Measurements from ENCODE around the gene LYRM4.

DNA sequence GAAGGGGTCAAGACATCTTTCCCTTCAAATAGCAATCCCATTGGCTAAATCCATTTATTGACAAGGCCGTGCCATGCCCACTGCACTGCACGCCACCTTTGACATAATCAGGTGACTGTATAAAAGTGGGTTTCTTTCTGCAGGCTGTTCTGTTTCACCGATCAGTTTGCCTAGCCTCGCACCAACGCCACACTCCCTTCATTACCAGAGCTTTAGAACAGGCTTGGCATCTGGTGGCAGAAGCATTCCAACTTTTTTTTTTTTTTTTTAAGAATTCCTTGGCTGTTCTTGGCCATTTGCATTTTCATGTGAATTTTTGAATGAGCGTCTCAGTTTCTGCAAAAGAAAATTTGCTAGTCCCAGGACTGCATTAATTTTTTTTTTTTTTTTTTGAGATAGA lies 97.5 kb downstream of the LYRM4 start:
- TF ChIP-seq ZNF302 (tag by site-specific recombination; IDR thresholded peaks at IDR 0.05; ENCODE audit: low read depth): no peak
- TF ChIP-seq ZNF677 (tag by site-specific recombination; IDR thresholded peaks at IDR 0.05): no peak
- TF ChIP-seq, protein P1, sequence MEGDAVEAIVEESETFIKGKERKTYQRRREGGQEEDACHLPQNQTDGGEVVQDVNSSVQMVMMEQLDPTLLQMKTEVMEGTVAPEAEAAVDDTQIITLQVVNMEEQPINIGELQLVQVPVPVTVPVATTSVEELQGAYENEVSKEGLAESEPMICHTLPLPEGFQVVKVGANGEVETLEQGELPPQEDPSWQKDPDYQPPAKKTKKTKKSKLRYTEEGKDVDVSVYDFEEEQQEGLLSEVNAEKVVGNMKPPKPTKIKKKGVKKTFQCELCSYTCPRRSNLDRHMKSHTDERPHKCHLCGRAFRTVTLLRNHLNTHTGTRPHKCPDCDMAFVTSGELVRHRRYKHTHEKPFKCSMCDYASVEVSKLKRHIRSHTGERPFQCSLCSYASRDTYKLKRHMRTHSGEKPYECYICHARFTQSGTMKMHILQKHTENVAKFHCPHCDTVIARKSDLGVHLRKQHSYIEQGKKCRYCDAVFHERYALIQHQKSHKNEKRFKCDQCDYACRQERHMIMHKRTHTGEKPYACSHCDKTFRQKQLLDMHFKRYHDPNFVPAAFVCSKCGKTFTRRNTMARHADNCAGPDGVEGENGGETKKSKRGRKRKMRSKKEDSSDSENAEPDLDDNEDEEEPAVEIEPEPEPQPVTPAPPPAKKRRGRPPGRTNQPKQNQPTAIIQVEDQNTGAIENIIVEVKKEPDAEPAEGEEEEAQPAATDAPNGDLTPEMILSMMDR (tag by site-specific recombination; IDR thresholded peaks at IDR 0.05): no peak
- no peak for TF ChIP-seq ZNF24 (tag by site-specific recombination; IDR thresholded peaks at IDR 0.05)
- TF ChIP-seq ZNF449 (tag by site-specific recombination; IDR thresholded peaks at IDR 0.05): no peak
- TF ChIP-seq BCL11A (tag by site-specific recombination; IDR thresholded peaks at IDR 0.05; ENCODE audit: low read depth): no peak

Measured in HEK293 (cell line).